Bronchial epithelial cell (primary cell): Measurements from ENCODE around the gene TPGS1. TPM values are rescaled to one million over a fixed set of nuclear protein-coding genes. Genes with fewer than 3 reads are reported as not detected.

Experiments used
- DNase-seq: peaks from one replicate; pipeline ENCODE4 v3.0.0-alpha.2; 2010; ENCODE audit warnings: low read depth
- FAIRE-seq: peaks from 2 replicates; lab custom pipeline; 2011; peaks lifted over from hg19 to GRCh38; lab: Jason Lieb, UNC
- H3K27me3 ChIP-seq: 2 replicates; pipeline ENCODE4 v1.5.1; 2011; ENCODE audit warnings: low read length; ENCODE audit not compliant: control insufficient read depth, insufficient read depth
- H3K36me3 ChIP-seq: 2 replicates; pipeline ENCODE4 v1.5.1; 2011; ENCODE audit warnings: low read length; ENCODE audit not compliant: control insufficient read depth, insufficient read depth
- H3K4me3 ChIP-seq: 2 replicates; pipeline ENCODE4 v1.5.1; 2011; ENCODE audit warnings: mild to moderate bottlenecking, low read depth, low read length, control low read depth
- total RNA-seq: library from RNA; depleted of rRNA; stranded (reverse); fragments of >200 nt; gene quantifications from 2 replicates; pipeline ENCODE4 v1.2.1, GENCODE V29; 2014
- TF ChIP-seq, protein P1 (sequence below): IDR thresholded peaks from 2 replicates; pipeline ENCODE4 v1.5.1; 2011; ENCODE audit warnings: mild to moderate bottlenecking, moderate library complexity, low read length, control low read depth, inconsistent platforms; ENCODE audit not compliant: insufficient read depth, severe bottlenecking

The TPGS1 gene
- total RNA-seq, 1 donor from 2014 or later = 23.2 TPM

DNA sequence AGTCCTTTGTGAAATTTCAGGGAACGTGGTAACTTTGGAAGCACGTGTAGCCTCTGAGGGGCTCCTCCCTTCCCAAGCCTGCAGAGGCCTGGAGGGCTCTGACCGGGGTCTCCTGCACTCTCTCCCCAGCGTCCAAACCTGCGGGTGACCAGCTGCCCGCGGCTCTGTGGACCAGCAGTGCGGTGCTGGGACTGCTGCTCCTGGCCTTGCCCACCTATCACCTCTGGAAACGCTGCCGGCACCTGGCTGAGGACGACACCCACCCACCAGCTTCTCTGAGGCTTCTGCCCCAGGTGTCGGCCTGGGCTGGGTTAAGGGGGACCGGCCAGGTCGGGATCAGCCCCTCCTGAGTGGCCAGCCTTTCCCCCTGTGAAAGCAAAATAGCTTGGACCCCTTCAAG lies 2.7 kb upstream of the TPGS1 start:
- TF ChIP-seq, protein P1, sequence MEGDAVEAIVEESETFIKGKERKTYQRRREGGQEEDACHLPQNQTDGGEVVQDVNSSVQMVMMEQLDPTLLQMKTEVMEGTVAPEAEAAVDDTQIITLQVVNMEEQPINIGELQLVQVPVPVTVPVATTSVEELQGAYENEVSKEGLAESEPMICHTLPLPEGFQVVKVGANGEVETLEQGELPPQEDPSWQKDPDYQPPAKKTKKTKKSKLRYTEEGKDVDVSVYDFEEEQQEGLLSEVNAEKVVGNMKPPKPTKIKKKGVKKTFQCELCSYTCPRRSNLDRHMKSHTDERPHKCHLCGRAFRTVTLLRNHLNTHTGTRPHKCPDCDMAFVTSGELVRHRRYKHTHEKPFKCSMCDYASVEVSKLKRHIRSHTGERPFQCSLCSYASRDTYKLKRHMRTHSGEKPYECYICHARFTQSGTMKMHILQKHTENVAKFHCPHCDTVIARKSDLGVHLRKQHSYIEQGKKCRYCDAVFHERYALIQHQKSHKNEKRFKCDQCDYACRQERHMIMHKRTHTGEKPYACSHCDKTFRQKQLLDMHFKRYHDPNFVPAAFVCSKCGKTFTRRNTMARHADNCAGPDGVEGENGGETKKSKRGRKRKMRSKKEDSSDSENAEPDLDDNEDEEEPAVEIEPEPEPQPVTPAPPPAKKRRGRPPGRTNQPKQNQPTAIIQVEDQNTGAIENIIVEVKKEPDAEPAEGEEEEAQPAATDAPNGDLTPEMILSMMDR = no peak
- no peak for FAIRE-seq
- H3K36me3 ChIP-seq = peaks cover 2% of the 10 kb centered on the region
- H3K4me3 ChIP-seq = no peak overlapping the region
- no peaks in the 10 kb centered on the region for H3K27me3 ChIP-seq
- DNase-seq = no peak

DNA sequence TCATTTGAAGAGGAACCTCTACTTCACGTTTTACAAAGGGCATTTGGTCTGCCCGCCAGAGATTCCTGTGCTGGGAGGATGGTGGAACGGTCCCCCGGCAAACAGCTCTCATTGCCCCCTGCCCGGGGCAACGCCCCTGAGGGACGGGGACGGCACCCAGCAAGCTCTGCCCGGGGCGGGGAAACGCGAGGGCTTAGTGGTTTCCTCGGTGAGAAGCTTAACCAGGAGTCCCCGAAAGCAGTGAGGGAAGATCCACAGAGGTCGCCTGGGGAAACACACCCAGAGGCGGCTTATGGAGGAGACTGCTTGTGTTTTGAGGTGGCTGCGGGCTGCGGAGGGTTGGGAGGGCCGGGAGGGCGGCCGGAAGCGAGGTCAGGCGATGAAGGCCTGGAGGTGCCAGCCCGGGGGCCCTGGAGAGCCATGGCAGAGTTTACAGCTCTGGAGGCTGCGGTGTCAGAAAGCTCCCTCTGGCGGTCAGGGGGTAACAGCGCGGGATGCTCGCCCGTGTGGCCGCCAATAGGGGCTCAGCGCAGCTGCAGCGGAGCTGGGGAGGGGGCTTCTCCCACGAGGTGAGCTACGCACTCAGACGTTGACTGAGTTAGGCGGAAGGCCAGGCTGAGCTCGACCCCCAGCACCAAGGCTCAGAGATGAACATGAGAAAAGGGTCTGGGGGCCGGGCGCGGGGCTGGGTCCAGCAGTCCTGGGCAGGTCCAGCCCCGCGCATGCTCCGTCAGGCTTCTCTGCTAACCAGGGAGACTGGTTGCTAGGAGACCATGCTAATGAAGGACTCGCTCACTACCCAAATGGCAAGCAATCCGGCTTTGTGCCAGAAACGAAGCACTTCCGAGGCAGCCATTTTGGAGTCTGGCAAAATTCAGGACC lies 652 bp upstream of the TPGS1 start:
- peak; percentile 99 for FAIRE-seq
- peak; percentile 99 for DNase-seq
- TF ChIP-seq, protein P1 = peak; percentile 99
- Histone ChIP-seq H3K27me3 (no peaks in the 10 kb centered on the region), H3K4me3 (peak overlapping the region; percentile 74), H3K36me3 (peaks cover 2% of the 10 kb centered on the region)

DNA sequence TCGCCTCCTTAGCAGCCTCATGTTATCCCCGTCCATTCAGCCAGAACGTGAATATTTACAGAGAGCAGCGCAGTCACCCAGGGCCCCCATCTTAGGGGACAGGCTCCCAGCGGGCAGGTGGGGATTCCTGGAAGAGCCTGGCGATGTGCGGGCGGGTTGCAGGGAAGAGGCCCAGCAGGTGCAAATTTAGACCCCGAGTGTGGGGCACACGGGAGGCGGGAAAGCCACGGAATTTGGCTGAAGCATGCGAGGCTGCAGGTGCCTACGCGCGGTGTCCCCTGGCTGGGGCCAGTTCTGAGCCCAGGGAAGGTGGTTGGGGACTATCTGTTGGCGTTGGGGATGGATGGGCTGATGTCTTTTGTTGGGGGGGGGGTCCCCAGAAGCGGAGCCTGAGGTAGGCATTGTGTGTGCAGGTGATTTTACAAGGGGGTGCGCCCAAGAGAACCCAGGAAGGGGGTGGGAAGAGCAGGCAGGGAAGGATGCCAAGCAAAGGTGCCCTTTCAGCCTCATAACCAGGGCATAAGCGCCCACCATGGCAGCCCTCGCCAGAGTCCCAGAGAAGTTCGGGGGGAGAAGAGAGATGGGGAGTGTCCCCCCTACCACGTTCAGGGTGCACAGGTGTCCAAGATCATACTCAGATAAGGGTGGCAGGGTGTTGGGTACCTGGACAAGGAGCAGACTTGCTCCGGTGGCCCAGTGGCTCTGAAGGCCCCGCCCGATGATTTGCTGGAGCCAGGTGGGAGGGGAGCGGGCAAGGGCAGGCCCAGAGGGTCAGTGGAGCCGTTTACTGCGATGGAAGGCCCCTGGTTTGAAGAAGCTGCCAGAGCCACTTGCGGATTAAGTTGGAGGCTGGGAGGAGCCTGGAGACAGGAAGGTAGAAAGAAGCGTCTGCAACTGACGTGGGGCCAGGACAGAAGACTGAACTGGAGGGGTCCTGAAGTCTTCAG lies 1.2 kb downstream of the TPGS1 start:
- Histone ChIP-seq H3K36me3 (peaks cover 2% of the 10 kb centered on the region), H3K4me3 (peak overlapping the region; percentile 74), H3K27me3 (no peaks in the 10 kb centered on the region)
- DNase-seq (no peak), FAIRE-seq (no peak)
- TF ChIP-seq, protein P1 = no peak

DNA sequence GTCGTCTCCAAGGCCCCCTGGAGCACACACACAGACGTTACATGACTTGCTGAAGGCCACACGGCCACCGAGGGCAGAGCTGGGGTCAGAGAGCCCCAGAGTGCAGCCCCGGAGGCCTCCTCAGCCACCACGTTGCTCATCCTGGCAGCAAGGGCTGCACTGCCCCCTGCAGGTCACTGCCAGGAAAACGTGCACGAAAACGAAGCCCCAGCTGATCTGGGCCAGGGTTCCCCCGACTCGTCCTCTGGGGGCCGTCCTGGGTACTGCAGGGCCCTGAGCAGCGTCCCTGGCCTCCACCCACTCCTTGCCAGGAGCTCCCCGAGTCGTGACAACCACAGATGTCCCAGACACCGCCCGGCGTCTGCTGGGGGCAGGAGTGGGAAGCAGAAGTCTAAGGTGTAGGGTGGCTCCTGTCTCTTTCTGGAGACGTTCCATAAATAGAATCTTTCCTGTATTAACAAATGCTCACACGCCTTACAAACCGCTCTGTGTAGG lies 3.4 kb downstream of the TPGS1 start:
- TF ChIP-seq, protein P1 = peak; percentile 95
- Histone ChIP-seq H3K27me3 (no peaks in the 10 kb centered on the region), H3K36me3 (peaks cover 2% of the 10 kb centered on the region), H3K4me3 (no peak overlapping the region)
- DNase-seq (peak; percentile 59), FAIRE-seq (no peak)

DNA sequence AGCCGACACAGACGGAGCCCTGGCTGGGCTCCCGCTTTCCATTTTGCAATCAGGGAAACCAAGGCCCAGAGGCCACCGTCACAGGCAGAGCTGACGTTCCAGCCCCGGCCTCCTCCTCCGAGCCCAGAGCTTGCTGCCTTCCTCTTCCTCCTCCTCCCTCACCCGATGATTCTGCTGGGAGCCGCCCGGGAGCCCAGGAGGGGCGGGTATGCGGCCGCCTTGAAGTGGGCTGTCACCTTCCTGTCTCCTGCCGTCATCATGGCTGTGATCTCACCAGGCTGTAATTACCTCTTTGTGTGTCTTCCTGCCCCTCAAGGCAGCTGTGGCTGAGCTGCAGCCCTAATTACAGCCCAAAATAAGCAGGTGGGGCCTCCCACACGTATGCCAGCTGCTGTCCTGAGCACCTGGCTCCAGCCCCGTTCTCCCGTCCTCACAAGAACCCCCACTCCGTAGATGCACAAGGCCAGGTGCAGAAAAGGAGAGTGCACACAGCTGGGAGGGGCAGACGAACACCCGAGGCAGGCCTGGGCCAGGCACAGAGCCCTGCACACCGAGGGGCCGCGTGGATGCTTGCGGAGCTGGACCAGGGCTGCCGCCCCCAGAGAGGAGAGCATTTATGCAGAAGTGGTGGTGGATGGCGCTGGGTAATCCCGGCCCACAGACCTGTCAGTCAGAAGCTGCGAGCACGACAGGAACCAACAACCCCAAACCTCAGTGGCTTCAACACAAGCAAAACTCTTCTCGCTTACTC lies 4.0 kb downstream of the TPGS1 start:
- no peak overlapping the region for H3K4me3 ChIP-seq
- DNase-seq = peak; percentile 64
- no peak for FAIRE-seq
- H3K36me3 ChIP-seq = peaks cover 2% of the 10 kb centered on the region
- TF ChIP-seq, protein P1 = no peak
- H3K27me3 ChIP-seq = no peaks in the 10 kb centered on the region
